GM12864 (cell line): ENCODE data around the gene RNF113B.

Source experiments
- DNase-seq: peaks from one replicate; pipeline ENCODE4 v3.0.0-alpha.2; 2011; ENCODE audit warnings: low read depth
- H3K4me3 ChIP-seq: 2 replicates; pipeline ENCODE4 v1.5.1; 2011; ENCODE audit warnings: mild to moderate bottlenecking, low read depth, low read length, control low read depth
- CTCF ChIP-seq: IDR thresholded peaks from 2 replicates; pipeline ENCODE4 v1.5.1; 2011; ENCODE audit warnings: low read depth, mild to moderate bottlenecking, moderate library complexity, low read length, control low read depth, inconsistent platforms; ENCODE audit errors: missing control alignments

Gene RNF113B

GRCh38 chr13:98176777-98177608 is at the start of gene RNF113B:
TSS of gene RNF113B (minus strand) at chr13:98177269. CDS start at chr13:98177236, 33 bp downstream.
- no peak for DNase-seq
- TF ChIP-seq CTCF, result no peak
- no peak within 1 kb of the TSS for H3K4me3 ChIP-seq

GRCh38 chr13:98226496-98226895 is 49.4 kb upstream of the RNF113B start:
- no peak overlapping the region for H3K4me3 ChIP-seq
- DNase-seq, result no peak
- no peak for TF ChIP-seq CTCF

- no peak for TF ChIP-seq CTCF
- no peak for DNase-seq
- H3K4me3 ChIP-seq, result no peak overlapping the region
These were observed 48.2 kb upstream of the RNF113B start for GRCh38 chr13:98225036-98225940.

- TF ChIP-seq CTCF, result no peak
- no peak for DNase-seq
- no peak overlapping the region for H3K4me3 ChIP-seq
These were observed 47.5 kb upstream of the RNF113B start for GRCh38 chr13:98224557-98224956.

GRCh38 chr13:98223741-98224140 is 46.7 kb upstream of the RNF113B start:
- no peak for TF ChIP-seq CTCF
- H3K4me3 ChIP-seq, result no peak overlapping the region
- DNase-seq, result no peak

- no peak for DNase-seq
- no peak for TF ChIP-seq CTCF
These were observed 45.7 kb upstream of the RNF113B start for GRCh38 chr13:98222816-98223215.

More at GRCh38 chr13:98222816-98223215, 45.7 kb upstream of the RNF113B start:
- H3K4me3 ChIP-seq, result no peak overlapping the region
